ENCODE results near the gene PTPRG.

- no peak for TF ChIP-seq EZH2 (IDR thresholded peaks at IDR 0.05; ENCODE audit: insufficient read depth, poor library complexity, severe bottlenecking)
- TF ChIP-seq EZH2phosphoT487 (IDR thresholded peaks at IDR 0.05; ENCODE audit: insufficient read depth, low read depth): no peak
Measured at GRCh38 chr3:62164746-62165145, 603.4 kb downstream of the PTPRG start.

All from GM23248 (cell line).